Dendritic cell treated with granulocyte-macrophage colony-stimulating factor and Interleukin-4, amounts not matched to agents 40 ng/mL and 50 ng/mL, for 4 days (primary cell): ENCODE measurements around the gene PANK2.

Source experiments
- H3K27ac Mint-ChIP-seq: one replicate; pipeline ENCODE4 v1.8.0; 2022; ENCODE audit warnings: mild to moderate bottlenecking, mixed read lengths
- H3K27me3 Mint-ChIP-seq: one replicate; pipeline ENCODE4 v1.8.0; 2022; ENCODE audit warnings: mild to moderate bottlenecking, mixed read lengths
- H3K36me3 Mint-ChIP-seq: one replicate; pipeline ENCODE4 v1.8.0; 2022; ENCODE audit warnings: low read depth, mixed read lengths
- H3K4me1 Mint-ChIP-seq: one replicate; pipeline ENCODE4 v1.8.0; 2022; ENCODE audit warnings: low read depth, mixed read lengths
- H3K4me3 Mint-ChIP-seq: one replicate; pipeline ENCODE4 v1.8.0; 2022; ENCODE audit warnings: mild to moderate bottlenecking, moderate library complexity, mixed read lengths
- H3K9me3 Mint-ChIP-seq: one replicate; pipeline ENCODE4 v1.8.0; 2022; ENCODE audit warnings: mixed read lengths
- intact Hi-C: fragments of 100-400 bp; cut with micrococcal nuclease; formaldehyde crosslinking; loops from one replicate; pipeline ENCODE4 v1.15.0; 2022

The PANK2 gene

GRCh38 chr20:3862333-3862732, 26.9 kb upstream of the PANK2 start:
- Mint-ChIP-seq H3K4me3 (no peak overlapping the region), H3K9me3 (no peaks in the 10 kb centered on the region), H3K27me3 (no peaks in the 10 kb centered on the region), H3K4me1 (peaks cover 16% of the 10 kb centered on the region), H3K36me3 (peaks cover 100% of the 10 kb centered on the region), H3K27ac (no peak overlapping the region)
- intact Hi-C loops, result no loop called here

- Mint-ChIP-seq H3K4me3 (no peak overlapping the region), H3K9me3 (no peaks in the 10 kb centered on the region), H3K27ac (no peak overlapping the region), H3K36me3 (peaks cover 100% of the 10 kb centered on the region), H3K27me3 (no peaks in the 10 kb centered on the region), H3K4me1 (peaks cover 6% of the 10 kb centered on the region)
- intact Hi-C loops, result no loop called here
Measured at GRCh38 chr20:3863317-3863716, 25.9 kb upstream of the PANK2 start.

- Mint-ChIP-seq H3K36me3 (peaks cover 94% of the 10 kb centered on the region), H3K4me1 (peaks cover 6% of the 10 kb centered on the region), H3K9me3 (no peaks in the 10 kb centered on the region), H3K27me3 (no peaks in the 10 kb centered on the region), H3K4me3 (no peak overlapping the region), H3K27ac (no peak overlapping the region)
- intact Hi-C loops, result no loop called here
Measured at GRCh38 chr20:3864518-3864917, 24.7 kb upstream of the PANK2 start.

GRCh38 chr20:3865152-3865886, 23.9 kb upstream of the PANK2 start:
- Mint-ChIP-seq H3K4me1 (peaks cover 6% of the 10 kb centered on the region), H3K27me3 (no peaks in the 10 kb centered on the region), H3K9me3 (no peaks in the 10 kb centered on the region), H3K36me3 (peaks cover 94% of the 10 kb centered on the region), H3K27ac (no peak overlapping the region), H3K4me3 (no peak overlapping the region)
- intact Hi-C loops, result no loop called here

GRCh38 chr20:3865887-3866407, 23.2 kb upstream of the PANK2 start:
- H3K27me3 Mint-ChIP-seq, result no peaks in the 10 kb centered on the region
- H3K27ac Mint-ChIP-seq, result no peak overlapping the region
- H3K36me3 Mint-ChIP-seq, result peaks cover 94% of the 10 kb centered on the region
- intact Hi-C loops, result no loop called here
- no peaks in the 10 kb centered on the region for H3K9me3 Mint-ChIP-seq
- H3K4me1 Mint-ChIP-seq, result peaks cover 6% of the 10 kb centered on the region
- no peak overlapping the region for H3K4me3 Mint-ChIP-seq

- intact Hi-C loops, result no loop called here
- H3K9me3 Mint-ChIP-seq, result no peaks in the 10 kb centered on the region
- no peaks in the 10 kb centered on the region for H3K27me3 Mint-ChIP-seq
- H3K4me1 Mint-ChIP-seq, result peaks cover 6% of the 10 kb centered on the region
- H3K4me3 Mint-ChIP-seq, result no peak overlapping the region
- no peak overlapping the region for H3K27ac Mint-ChIP-seq
- H3K36me3 Mint-ChIP-seq, result peaks cover 94% of the 10 kb centered on the region
Measured at GRCh38 chr20:3866464-3866863, 22.7 kb upstream of the PANK2 start.

GRCh38 chr20:3867802-3868201, 21.4 kb upstream of the PANK2 start:
- no peaks in the 10 kb centered on the region for H3K9me3 Mint-ChIP-seq
- peaks cover 94% of the 10 kb centered on the region for H3K36me3 Mint-ChIP-seq
- no peak overlapping the region for H3K27ac Mint-ChIP-seq
- intact Hi-C loops, result no loop called here
- H3K4me1 Mint-ChIP-seq, result peaks cover 10% of the 10 kb centered on the region
- H3K4me3 Mint-ChIP-seq, result no peak overlapping the region
- H3K27me3 Mint-ChIP-seq, result no peaks in the 10 kb centered on the region

- Mint-ChIP-seq H3K4me3 (no peak overlapping the region), H3K4me1 (peaks cover 23% of the 10 kb centered on the region), H3K27me3 (no peaks in the 10 kb centered on the region), H3K27ac (no peak overlapping the region), H3K9me3 (no peaks in the 10 kb centered on the region), H3K36me3 (peaks cover 92% of the 10 kb centered on the region)
- intact Hi-C loops, result no loop called here
Measured at GRCh38 chr20:3869839-3870634, 19.1 kb upstream of the PANK2 start.

- H3K4me3 Mint-ChIP-seq, result no peak overlapping the region
- intact Hi-C loops, result no loop called here
- no peaks in the 10 kb centered on the region for H3K27me3 Mint-ChIP-seq
- peaks cover 86% of the 10 kb centered on the region for H3K36me3 Mint-ChIP-seq
- no peaks in the 10 kb centered on the region for H3K9me3 Mint-ChIP-seq
- H3K4me1 Mint-ChIP-seq, result peaks cover 38% of the 10 kb centered on the region
- H3K27ac Mint-ChIP-seq, result no peak overlapping the region
Measured at GRCh38 chr20:3871550-3872265, 17.5 kb upstream of the PANK2 start.

- Mint-ChIP-seq H3K36me3 (peaks cover 69% of the 10 kb centered on the region), H3K27me3 (no peaks in the 10 kb centered on the region), H3K27ac (no peak overlapping the region), H3K4me1 (peaks cover 43% of the 10 kb centered on the region), H3K4me3 (no peak overlapping the region), H3K9me3 (no peaks in the 10 kb centered on the region)
- intact Hi-C loops, result no loop called here
Measured at GRCh38 chr20:3873507-3873906, 15.7 kb upstream of the PANK2 start.

- Mint-ChIP-seq H3K27ac (peak overlapping the region; percentile 38), H3K4me1 (peaks cover 47% of the 10 kb centered on the region), H3K27me3 (no peaks in the 10 kb centered on the region), H3K36me3 (peaks cover 66% of the 10 kb centered on the region), H3K4me3 (no peak overlapping the region), H3K9me3 (no peaks in the 10 kb centered on the region)
- intact Hi-C loops, result no loop called here
Measured at GRCh38 chr20:3874194-3874844, 14.9 kb upstream of the PANK2 start.

- no peaks in the 10 kb centered on the region for H3K9me3 Mint-ChIP-seq
- H3K4me1 Mint-ChIP-seq, result peaks cover 47% of the 10 kb centered on the region
- no peak overlapping the region for H3K27ac Mint-ChIP-seq
Measured at GRCh38 chr20:3875378-3875974, 13.7 kb upstream of the PANK2 start.

GRCh38 chr20:3876000-3876399, 13.2 kb upstream of the PANK2 start:
- H3K4me1 Mint-ChIP-seq, result peaks cover 47% of the 10 kb centered on the region
- no peaks in the 10 kb centered on the region for H3K9me3 Mint-ChIP-seq
- H3K27me3 Mint-ChIP-seq, result no peaks in the 10 kb centered on the region
- no peak overlapping the region for H3K4me3 Mint-ChIP-seq
- intact Hi-C loops, result no loop called here
- H3K27ac Mint-ChIP-seq, result no peak overlapping the region
- peaks cover 49% of the 10 kb centered on the region for H3K36me3 Mint-ChIP-seq

More at GRCh38 chr20:3875378-3875974, 13.7 kb upstream of the PANK2 start:
- H3K4me3 Mint-ChIP-seq, result no peak overlapping the region
- intact Hi-C loops, result no loop called here
- no peaks in the 10 kb centered on the region for H3K27me3 Mint-ChIP-seq
- peaks cover 54% of the 10 kb centered on the region for H3K36me3 Mint-ChIP-seq
